Measurements from ENCODE around the gene WDR48. TPM values are rescaled to one million over a fixed set of nuclear protein-coding genes. Genes with fewer than 3 reads are reported as not detected.

Gene WDR48
- total RNA-seq = 25.5 and 31.8 TPM in 2 replicates

DNA sequence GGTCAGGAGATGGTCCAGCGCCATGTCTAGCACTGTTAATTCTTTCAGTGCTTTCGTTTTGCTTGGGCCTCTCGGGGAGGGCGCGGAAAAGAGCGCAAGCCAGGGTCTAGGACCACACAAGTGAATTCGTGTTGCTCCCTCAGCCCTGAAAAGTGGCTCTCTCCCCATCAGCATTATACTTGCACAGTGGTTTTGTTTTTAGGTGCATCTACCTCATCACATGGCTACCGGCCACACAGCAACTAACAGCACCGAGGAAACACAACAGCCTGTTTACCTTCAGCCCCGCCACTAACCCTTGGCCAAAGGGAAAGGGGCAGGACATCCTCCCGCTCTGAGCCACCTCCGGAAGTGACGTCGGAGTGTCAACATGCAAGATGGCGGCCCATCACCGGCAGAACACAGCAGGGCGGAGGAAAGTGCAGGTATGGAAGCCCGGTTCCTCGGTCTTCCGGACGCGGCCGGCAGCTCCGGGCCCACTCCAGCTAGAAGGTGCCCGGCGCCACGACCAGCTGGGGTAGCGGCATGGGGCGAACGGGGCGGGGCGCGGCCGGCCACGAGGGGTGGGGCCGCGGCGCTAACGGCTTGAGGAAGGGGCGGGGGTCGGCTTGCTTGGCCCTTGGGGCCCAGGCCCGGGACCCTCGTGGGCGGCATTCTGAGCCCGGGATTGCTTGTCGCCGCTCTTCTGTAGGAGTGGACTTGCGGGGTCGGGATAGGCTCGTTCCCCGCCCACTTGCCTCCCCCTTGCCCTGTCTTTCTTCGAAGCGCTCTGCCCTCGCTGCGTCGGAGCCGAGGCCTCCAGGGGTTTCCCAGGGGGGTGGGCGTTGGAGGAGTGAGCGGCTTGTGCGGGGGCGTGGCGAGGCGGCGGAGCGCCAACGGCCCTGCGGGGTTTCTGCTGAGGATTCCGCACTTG, at the start of gene WDR48, which contains the start of gene SCN11A:
TSS of gene WDR48 (plus strand) at position 368 of the 913 bp plus-strand sequence. CDS start at position 378, 10 bp downstream.
TSS of gene SCN11A (minus strand) at position 296 of the 913 bp plus-strand sequence. CDS start 101,582 bp downstream, outside the sequence.

DNA sequence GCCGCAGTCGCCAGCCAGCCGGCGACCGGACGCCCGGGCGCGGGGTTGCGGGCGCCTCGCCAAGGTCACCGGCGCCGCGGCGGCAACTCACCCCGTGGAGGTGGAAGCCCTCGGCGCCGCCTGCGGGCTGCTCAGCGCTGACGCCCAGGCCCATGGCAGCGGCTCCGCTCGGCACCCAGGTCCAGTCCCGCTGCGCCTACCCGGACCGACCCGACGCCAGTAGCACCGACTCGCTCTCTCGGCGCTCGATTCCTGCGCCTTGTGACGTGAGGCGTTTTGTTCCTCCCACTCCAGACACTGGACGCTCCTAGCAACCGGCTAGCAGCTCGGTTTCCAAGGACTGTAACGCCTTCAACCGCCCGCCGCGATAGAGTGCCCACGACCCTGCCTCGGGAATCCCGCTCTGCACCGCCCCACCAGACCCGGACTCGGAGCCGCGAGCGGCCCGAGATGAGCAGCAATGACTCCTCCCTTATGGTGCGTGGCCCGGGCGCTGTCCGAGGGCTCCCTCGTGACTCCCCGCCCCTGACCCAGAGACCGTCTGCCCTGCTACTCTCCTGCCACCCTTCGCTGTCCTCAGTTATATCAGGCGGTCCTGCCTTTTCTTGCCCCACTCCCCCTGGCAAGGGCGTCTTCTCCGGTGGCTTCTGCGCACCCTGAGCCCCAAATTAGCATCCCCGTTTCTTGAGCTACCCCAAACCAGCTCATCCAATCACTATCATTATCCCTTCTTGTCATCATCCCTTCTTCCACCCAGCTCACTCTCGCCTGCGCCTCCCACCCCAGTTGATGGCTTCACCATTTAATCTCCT, 55.8 kb downstream of the WDR48 start, which contains the start of the genes GORASP1 and TTC21A:
TSS of gene GORASP1 (minus strand) at position 240 of the 812 bp plus-strand sequence. CDS start at position 154, 86 bp downstream.
TSS of gene TTC21A (plus strand) at position 293 of the 812 bp plus-strand sequence. CDS start at position 451, 158 bp downstream.

Small RNAs within 50 kb of the gene (small RNA-seq; reads per million reads assigned to genes)
- gene RNU6-1227P = not detected

Other genes starting within 250 kb of the WDR48 start
- not detected in 2 replicates for gene SCN10A, start 235.8 kb upstream of the WDR48 start, total RNA-seq
- under 0.01 and 0.10 TPM in 2 replicates for gene SCN11A, start 72 bp upstream of the WDR48 start, total RNA-seq
- 65.7 and 66.9 TPM in 2 replicates for gene GORASP1, start 55.6 kb downstream of the WDR48 start, total RNA-seq
- gene TTC21A, start 55.7 kb downstream of the WDR48 start, total RNA-seq = 3.6 and 5.6 TPM in 2 replicates
- 18.8 and 21.6 TPM in 2 replicates for gene CSRNP1, start 101.6 kb downstream of the WDR48 start, total RNA-seq
- gene XIRP1, start 140.6 kb downstream of the WDR48 start, total RNA-seq = not detected in 2 replicates
- gene CX3CR1, start 228.0 kb downstream of the WDR48 start, total RNA-seq = not detected in 2 replicates